ENCODE data around the gene MPC1L. TPM values are rescaled to one million over a fixed set of nuclear protein-coding genes. Genes with fewer than 3 reads are reported as not detected.

Gene MPC1L
- total RNA-seq, 1 experiment from 2014 or later = not detected

- H3K27ac Mint-ChIP-seq (ENCODE audit: low read depth, unreplicated experiment) = no peak overlapping the region
- no peak for DNase-seq (ENCODE audit: unreplicated experiment)
- no peaks in the 10 kb centered on the region for H3K36me3 Mint-ChIP-seq (ENCODE audit: insufficient read depth, unreplicated experiment)
- H3K4me1 Mint-ChIP-seq (ENCODE audit: insufficient read depth, unreplicated experiment) = peaks cover 10% of the 10 kb centered on the region
- H3K9me3 Mint-ChIP-seq (ENCODE audit: unreplicated experiment) = no peaks in the 10 kb centered on the region
- intact Hi-C loops (cut with micrococcal nuclease) = no loop called here
- no TSS peak for BruUV-seq (replicated peaks)
- TF ChIP-seq CTCF (IDR thresholded peaks at IDR 0.05; ENCODE audit: unreplicated experiment) = no peak
- no peak overlapping the region for H3K4me3 Mint-ChIP-seq (ENCODE audit: unreplicated experiment)
- peaks cover 45% of the 10 kb centered on the region for H3K27me3 Mint-ChIP-seq (ENCODE audit: insufficient read depth, unreplicated experiment)
- ChIA-PET CTCF (no interaction called here), POLR2A (interaction anchor here (0.7 kb wide), 1 partner anchor 518 kb away, joined by 3 read pairs; no protein-coding TSS in a partner anchor)
These were observed 45.1 kb upstream of the MPC1L start for GRCh38 chrX:40578039-40578695.

- TF ChIP-seq CTCF (IDR thresholded peaks at IDR 0.05; ENCODE audit: unreplicated experiment) = no peak
- ChIA-PET CTCF (interaction anchor here (0.9 kb wide), 1 partner anchor 35 kb away, joined by 3 read pairs; no protein-coding TSS in a partner anchor), POLR2A (no interaction called here)
- H3K4me3 Mint-ChIP-seq (ENCODE audit: unreplicated experiment) = no peak overlapping the region
- DNase-seq (ENCODE audit: unreplicated experiment) = no peak
- H3K36me3 Mint-ChIP-seq (ENCODE audit: insufficient read depth, unreplicated experiment) = no peaks in the 10 kb centered on the region
- BruUV-seq (replicated peaks) = no TSS peak
- intact Hi-C loops (cut with micrococcal nuclease) = no loop called here
- H3K27me3 Mint-ChIP-seq (ENCODE audit: insufficient read depth, unreplicated experiment) = peaks cover 47% of the 10 kb centered on the region
- no peaks in the 10 kb centered on the region for H3K9me3 Mint-ChIP-seq (ENCODE audit: unreplicated experiment)
- H3K4me1 Mint-ChIP-seq (ENCODE audit: insufficient read depth, unreplicated experiment) = peaks cover 14% of the 10 kb centered on the region
- no peak overlapping the region for H3K27ac Mint-ChIP-seq (ENCODE audit: low read depth, unreplicated experiment)
These were observed 44.1 kb upstream of the MPC1L start for GRCh38 chrX:40579141-40579540.

GRCh38 chrX:40579900-40580536 lies 43.2 kb upstream of the MPC1L start:
- Mint-ChIP-seq H3K36me3 (ENCODE audit: insufficient read depth, unreplicated experiment) (no peaks in the 10 kb centered on the region), H3K4me3 (ENCODE audit: unreplicated experiment) (peak overlapping the region; percentile 91), H3K27ac (ENCODE audit: low read depth, unreplicated experiment) (peak overlapping the region; percentile 95), H3K27me3 (ENCODE audit: insufficient read depth, unreplicated experiment) (peaks cover 44% of the 10 kb centered on the region), H3K4me1 (ENCODE audit: insufficient read depth, unreplicated experiment) (peaks cover 14% of the 10 kb centered on the region), H3K9me3 (ENCODE audit: unreplicated experiment) (no peaks in the 10 kb centered on the region)
- ChIA-PET POLR2A (interaction anchor here (0.7 to 3.0 kb wide), 9 partner anchors 10 to 606 kb away, joined by 3 to 18 read pairs (median 4); no protein-coding TSS in a partner anchor), CTCF (interaction anchor here (0.6 to 0.9 kb wide), 2 partner anchors 36 to 150 kb away, joined by 3 to 4 read pairs; no protein-coding TSS in a partner anchor)
- DNase-seq (ENCODE audit: unreplicated experiment) = peak; percentile 1
- no peak for TF ChIP-seq CTCF (IDR thresholded peaks at IDR 0.05; ENCODE audit: unreplicated experiment)
- intact Hi-C loops (cut with micrococcal nuclease) = loop anchor here (2.0 kb wide), 1 partner anchor 35 kb away; no protein-coding TSS in a partner anchor
- BruUV-seq (replicated peaks) = TSS peak; percentile 72
